ENCODE measurements around the gene NELL1. TPM values are rescaled to one million over a fixed set of nuclear protein-coding genes. Genes with fewer than 3 reads are reported as not detected.

Gene NELL1
- total RNA-seq, 1 experiment from 2014 or later, result 0.22 TPM

- no peaks in the 10 kb centered on the region for H3K4me1 Mint-ChIP-seq
- no peaks in the 10 kb centered on the region; a peak in 1 of 7 replicates for H3K36me3 Mint-ChIP-seq (ENCODE audit: insufficient read depth in 1 of 3, low read depth in 3 of 3)
- H4K8ac ChIP-seq (replicated peaks; ENCODE audit: insufficient read length, low read depth, low read length), result no peak overlapping the region
- no peak overlapping the region for H3K23ac ChIP-seq (ENCODE audit: insufficient read length, low read depth, low read length)
- H2BK120ac ChIP-seq (ENCODE audit: low read depth, low read length, poor library complexity, severe bottlenecking), result no peak overlapping the region
- H3K4me2 ChIP-seq (ENCODE audit: insufficient read depth, insufficient read length, low read length), result no peak overlapping the region
- H3T11ph ChIP-seq (ENCODE audit: low read length), result no peak overlapping the region
- no peaks in the 10 kb centered on the region for H3K79me2 ChIP-seq (ENCODE audit: insufficient read depth, low read length)
- no peak overlapping the region for H3K4me3 Mint-ChIP-seq
- no peaks in the 10 kb centered on the region for H3K4me1 ChIP-seq (ENCODE audit: insufficient read depth, low read length)
- H2AK5ac ChIP-seq (ENCODE audit: insufficient read length, low read length), result no peak overlapping the region
- DNase-seq, result no peak
- no peaks in the 10 kb centered on the region for H3K27me3 ChIP-seq (ENCODE audit: insufficient read depth, low read length)
- H3K14ac ChIP-seq (ENCODE audit: insufficient read depth, low read length), result no peak overlapping the region
- H3K27ac ChIP-seq (ENCODE audit: insufficient read length, low read depth, low read length), result no peak overlapping the region
- H3K23me2 ChIP-seq (ENCODE audit: insufficient read length, low read depth, low read length, poor library complexity, severe bottlenecking), result no peaks in the 10 kb centered on the region
- no peak overlapping the region for H3K56ac ChIP-seq (ENCODE audit: insufficient read length, low read depth, low read length)
- H3K4ac ChIP-seq (ENCODE audit: low read depth, low read length), result no peak overlapping the region
- H4K5ac ChIP-seq (ENCODE audit: insufficient read length, low read depth, low read length), result no peak overlapping the region
- no peaks in the 10 kb centered on the region; a peak in 1 of 5 replicates for H3K9me3 Mint-ChIP-seq
- no peak overlapping the region for H3K9ac ChIP-seq (ENCODE audit: extremely low read depth, insufficient read length, low read length)
- no peak overlapping the region for H4K91ac ChIP-seq (ENCODE audit: insufficient read length, low read depth, low read length)
- no peak for TF ChIP-seq CTCF (conservative IDR thresholded peaks at IDR 0.05)
- H2BK20ac ChIP-seq (ENCODE audit: low read depth, low read length, poor library complexity, severe bottlenecking), result no peak overlapping the region
- H4K20me1 ChIP-seq (ENCODE audit: control insufficient read depth, insufficient read depth, insufficient read length), result no peaks in the 10 kb centered on the region
- H2BK5ac ChIP-seq (ENCODE audit: insufficient read length, low read length), result no peak overlapping the region
- H3K9me3 ChIP-seq (ENCODE audit: control insufficient read depth, low read depth, low read length), result no peaks in the 10 kb centered on the region
- no peaks in the 10 kb centered on the region for H3K27me3 Mint-ChIP-seq (ENCODE audit: low read depth)
- H2BK12ac ChIP-seq (ENCODE audit: insufficient read length, low read depth, low read length), result no peak overlapping the region
- no peak overlapping the region for H2BK15ac ChIP-seq (ENCODE audit: low read depth, low read length)
- H3K18ac ChIP-seq (ENCODE audit: insufficient read length, low read depth, low read length), result no peak overlapping the region
- no peak overlapping the region for H3K27ac Mint-ChIP-seq
- no peak overlapping the region for H2AFZ ChIP-seq (ENCODE audit: low read length)
- no CpG with 5 or more reads among the region's 1 CpG for WGBS (ENCODE audit: extremely low coverage, insufficient read length, low lambda C conversion rate)
- no peaks in the 10 kb centered on the region for H3K79me1 ChIP-seq (ENCODE audit: insufficient read depth, low read depth, low read length, poor library complexity, severe bottlenecking)
These were observed 321.1 kb downstream of the NELL1 start for GRCh38 chr11:20990447-20990846.

Measured in H9 (cell line).